IPS-15b (cell line): ENCODE results near the gene WNK2.
"Not testable (repeated sequence)": the region's sequence is repeated elsewhere in the genome, so short reads cannot be mapped to it uniquely, and the experiment has no call there.

Experiments
- H3K27me3 ChIP-seq: one replicate; pipeline ENCODE4 v1.6.1; 2013; ENCODE audit warnings: low read length; ENCODE audit not compliant: control insufficient read depth, insufficient read depth
- H3K36me3 ChIP-seq: one replicate; pipeline ENCODE4 v1.6.1; 2013; ENCODE audit warnings: low read length; ENCODE audit not compliant: control insufficient read depth, insufficient read depth
- H3K4me1 ChIP-seq: one replicate; pipeline ENCODE4 v1.6.1; 2013; ENCODE audit warnings: mild to moderate bottlenecking, low read length; ENCODE audit not compliant: control insufficient read depth, insufficient read depth
- H3K4me3 ChIP-seq: one replicate; pipeline ENCODE4 v1.5.1; 2013; ENCODE audit warnings: low read depth, low read length
- H3K9ac ChIP-seq: one replicate; pipeline ENCODE4 v1.6.1; 2013; ENCODE audit warnings: low read depth, mild to moderate bottlenecking, low read length
- H3K9me3 ChIP-seq: one replicate; pipeline ENCODE4 v1.6.1; 2013; ENCODE audit warnings: mild to moderate bottlenecking, low read length; ENCODE audit not compliant: control insufficient read depth, insufficient read depth

The WNK2 gene

GRCh38 chr9:93248386-93249040 lies 64.6 kb downstream of the WNK2 start:
- no peaks in the 10 kb centered on the region for H3K27me3 ChIP-seq
- peaks cover 4% of the 10 kb centered on the region for H3K4me1 ChIP-seq
- no peak overlapping the region for H3K4me3 ChIP-seq
- H3K9me3 ChIP-seq = no peaks in the 10 kb centered on the region
- peaks cover 8% of the 10 kb centered on the region for H3K36me3 ChIP-seq
- no peak overlapping the region for H3K9ac ChIP-seq

GRCh38 chr9:93250185-93250584 lies 66.2 kb downstream of the WNK2 start:
- Histone ChIP-seq H3K36me3 (peaks cover 6% of the 10 kb centered on the region), H3K4me3 (no peak overlapping the region), H3K4me1 (peaks cover 4% of the 10 kb centered on the region), H3K9ac (no peak overlapping the region), H3K9me3 (no peaks in the 10 kb centered on the region), H3K27me3 (no peaks in the 10 kb centered on the region)

GRCh38 chr9:93251309-93251708 lies 67.4 kb downstream of the WNK2 start:
- not testable (repeated sequence) for H3K9me3 ChIP-seq, H3K27me3 ChIP-seq, H3K4me1 ChIP-seq, H3K36me3 ChIP-seq, H3K4me3 ChIP-seq, H3K9ac ChIP-seq

GRCh38 chr9:93252116-93252780 lies 68.3 kb downstream of the WNK2 start:
- peaks cover 6% of the 10 kb centered on the region for H3K36me3 ChIP-seq
- H3K9me3 ChIP-seq = no peaks in the 10 kb centered on the region
- no peak overlapping the region for H3K9ac ChIP-seq
- H3K4me1 ChIP-seq = peaks cover 4% of the 10 kb centered on the region
- no peaks in the 10 kb centered on the region for H3K27me3 ChIP-seq
- no peak overlapping the region for H3K4me3 ChIP-seq

- Histone ChIP-seq H3K9me3 (no peaks in the 10 kb centered on the region), H3K4me1 (peaks cover 4% of the 10 kb centered on the region), H3K9ac (no peak overlapping the region), H3K4me3 (no peak overlapping the region), H3K36me3 (no peaks in the 10 kb centered on the region), H3K27me3 (no peaks in the 10 kb centered on the region)
Observed at GRCh38 chr9:93252781-93253530, 69.0 kb downstream of the WNK2 start.

- Histone ChIP-seq H3K36me3 (no peaks in the 10 kb centered on the region), H3K9me3 (no peaks in the 10 kb centered on the region), H3K4me1 (no peaks in the 10 kb centered on the region), H3K9ac (no peak overlapping the region), H3K27me3 (no peaks in the 10 kb centered on the region), H3K4me3 (no peak overlapping the region)
Observed at GRCh38 chr9:93253633-93254032, 69.7 kb downstream of the WNK2 start.

GRCh38 chr9:93254061-93254481 lies 70.1 kb downstream of the WNK2 start:
- Histone ChIP-seq H3K36me3 (no peaks in the 10 kb centered on the region), H3K9me3 (no peaks in the 10 kb centered on the region), H3K9ac (no peak overlapping the region), H3K4me3 (no peak overlapping the region), H3K27me3 (no peaks in the 10 kb centered on the region), H3K4me1 (no peaks in the 10 kb centered on the region)

GRCh38 chr9:93254806-93255493 lies 71.0 kb downstream of the WNK2 start:
- H3K36me3 ChIP-seq = no peaks in the 10 kb centered on the region
- H3K4me1 ChIP-seq = no peaks in the 10 kb centered on the region
- H3K4me3 ChIP-seq = no peak overlapping the region
- H3K27me3 ChIP-seq = no peaks in the 10 kb centered on the region
- no peaks in the 10 kb centered on the region for H3K9me3 ChIP-seq
- H3K9ac ChIP-seq = no peak overlapping the region

- H3K4me1 ChIP-seq = no peaks in the 10 kb centered on the region
- H3K36me3 ChIP-seq = no peaks in the 10 kb centered on the region
- H3K9ac ChIP-seq = no peak overlapping the region
- H3K4me3 ChIP-seq = no peak overlapping the region
- no peaks in the 10 kb centered on the region for H3K9me3 ChIP-seq
- H3K27me3 ChIP-seq = no peaks in the 10 kb centered on the region
Observed at GRCh38 chr9:93255494-93255867, 71.5 kb downstream of the WNK2 start.

- Histone ChIP-seq H3K36me3 (no peaks in the 10 kb centered on the region), H3K9me3 (no peaks in the 10 kb centered on the region), H3K4me1 (no peaks in the 10 kb centered on the region), H3K9ac (no peak overlapping the region), H3K27me3 (no peaks in the 10 kb centered on the region), H3K4me3 (no peak overlapping the region)
Observed at GRCh38 chr9:93255994-93256877, 72.3 kb downstream of the WNK2 start.
